Panc1 (cell line): ENCODE data around the gene MAPKAP1.

Experiments
- CTCF ChIP-seq: fragments of 450-650 bp; IDR thresholded peaks from 2 replicates; pipeline ENCODE4 v1.5.1; 2017; ENCODE audit warnings: mild to moderate bottlenecking
- POLR2AphosphoS5 ChIP-seq: IDR thresholded peaks from 2 replicates; pipeline ENCODE4 v1.6.1; 2012; ENCODE audit warnings: mild to moderate bottlenecking, low read depth, low read length, moderate library complexity
- SIN3A ChIP-seq: IDR thresholded peaks from 2 replicates; pipeline ENCODE4 v1.6.1; 2012; ENCODE audit warnings: low read depth, mild to moderate bottlenecking, low read length, moderate library complexity, borderline replicate concordance; ENCODE audit not compliant: insufficient read depth

- TF ChIP-seq CTCF = no peak
- TF ChIP-seq POLR2AphosphoS5 = no peak
- TF ChIP-seq SIN3A = no peak
Measured at GRCh38 chr9:125570246-125570645, 136.8 kb downstream of the MAPKAP1 start.
